ENCODE results near the gene CCDC150. TPM values are rescaled to one million over a fixed set of nuclear protein-coding genes. Genes with fewer than 3 reads are reported as not detected.

Gene CCDC150
- total and polyA plus RNA-seq, 2 of the 8 experiments (the other 6 are each of a cell fraction or from before 2014, with no cell fraction given) = 8.3 to 31.9 TPM

DNA sequence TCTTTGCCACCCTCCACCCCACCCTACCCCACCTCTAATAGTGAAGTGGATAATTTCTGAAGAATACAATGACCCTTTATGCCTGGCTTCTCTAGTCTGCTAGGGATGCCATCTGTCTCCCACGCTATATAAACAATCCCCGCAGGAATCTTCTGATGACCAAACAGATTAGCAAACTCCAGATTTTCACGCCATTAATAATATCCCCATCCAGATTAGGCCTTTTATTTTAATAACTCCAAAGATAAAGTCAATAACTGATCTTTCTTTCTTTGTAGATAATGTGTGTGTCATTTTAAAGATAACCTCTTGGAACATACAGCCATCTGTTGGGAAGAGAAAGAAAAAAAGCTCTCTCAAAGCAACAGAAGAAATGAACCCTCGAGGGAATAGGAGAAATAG, 47.9 kb upstream of the CCDC150 start:
- H2BK12ac ChIP-seq (ENCODE audit: low read depth, low read length) = no peak overlapping the region
- POLR2A ChIA-PET (ENCODE audit: partially characterized antibody) = interaction anchor here (1.5 to 2.9 kb wide), 3 partner anchors 10 to 48 kb away, joined by 3 to 10 read pairs (median 7); partner anchors contain the start of gene CCDC150
- H4K91ac ChIP-seq (replicated peaks; ENCODE audit: insufficient read length, low read length) = no peak overlapping the region
- peaks cover 0 to 3% (median 1%) of the 10 kb centered on the region in 4 experiments; a peak in 3 of 7 replicates for H3K4me1 ChIP-seq (replicated peaks in 1 of 4; ENCODE audit: control insufficient read depth in 3 of 4, insufficient read depth in 4 of 4, low read length in 3 of 4)
- no peak overlapping the region for H3K9ac ChIP-seq (replicated peaks in 1 of 4; ENCODE audit: extremely low read depth in 1 of 4, low read depth in 3 of 4, low read length in 3 of 4)
- H2BK5ac ChIP-seq (ENCODE audit: low read depth, low read length) = no peak overlapping the region
- no peak overlapping the region for H3K23ac ChIP-seq (ENCODE audit: insufficient read length)
- no peak overlapping the region for H3K18ac ChIP-seq (ENCODE audit: extremely low read depth, low read length)
- H3K4ac ChIP-seq (replicated peaks; ENCODE audit: insufficient read length, low read depth, low read length) = no peak overlapping the region
- DNase-seq (ENCODE audit: low read depth in 1 of 2, low spot score in 2 of 2) = no peak
- H2BK20ac ChIP-seq (ENCODE audit: low read length) = no peak overlapping the region
- peak overlapping the region; percentile 91 to 93; a peak in 3 of 4 replicates for H3K4me2 ChIP-seq (ENCODE audit: insufficient read depth in 1 of 2, low read depth in 2 of 2, low read length in 2 of 2)
- no peaks in the 10 kb centered on the region for H3K9me3 ChIP-seq (ENCODE audit: insufficient read depth in 2 of 2, low read depth in 1 of 2, low read length in 1 of 2)
- CTCF ChIA-PET (ENCODE audit: partially characterized antibody) = interaction anchor here (1.1 to 2.6 kb wide), 6 partner anchors 21 to 524 kb away, joined by 3 to 16 read pairs (median 3); no protein-coding TSS in a partner anchor
- TF ChIP-seq TAF1 (IDR thresholded peaks at IDR 0.05; ENCODE audit: low read depth, low read length) (no peak), FOSL1 (IDR thresholded peaks at IDR 0.05; ENCODE audit: insufficient read depth, low read depth, low read length) (no peak), EP300 (IDR thresholded peaks at IDR 0.05; ENCODE audit: borderline replicate concordance in 1 of 2, low read depth in 2 of 2, low read length in 2 of 2) (no peak), SIN3A (conservative IDR thresholded peaks at IDR 0.05 in 1 of 2, IDR thresholded peaks at IDR 0.05 in 1 of 2; ENCODE audit: low read depth in 1 of 2, low read length in 2 of 2) (no peak), HDAC6 (IDR thresholded peaks at IDR 0.05; ENCODE audit: low read depth, low read length) (no peak), SUZ12 (IDR thresholded peaks at IDR 0.05; ENCODE audit: low read length) (no peak), TCF12 (IDR thresholded peaks at IDR 0.05; ENCODE audit: low read depth, low read length) (no peak), CTBP2 (IDR thresholded peaks at IDR 0.05; ENCODE audit: borderline replicate concordance, insufficient read depth, insufficient read length, low read length) (no peak), SAP30 (IDR thresholded peaks at IDR 0.05; ENCODE audit: insufficient read depth, insufficient replicate concordance, low read length) (no peak), KDM5A (IDR thresholded peaks at IDR 0.05; ENCODE audit: low read length) (no peak)
- TF ChIP-seq, protein P1, sequence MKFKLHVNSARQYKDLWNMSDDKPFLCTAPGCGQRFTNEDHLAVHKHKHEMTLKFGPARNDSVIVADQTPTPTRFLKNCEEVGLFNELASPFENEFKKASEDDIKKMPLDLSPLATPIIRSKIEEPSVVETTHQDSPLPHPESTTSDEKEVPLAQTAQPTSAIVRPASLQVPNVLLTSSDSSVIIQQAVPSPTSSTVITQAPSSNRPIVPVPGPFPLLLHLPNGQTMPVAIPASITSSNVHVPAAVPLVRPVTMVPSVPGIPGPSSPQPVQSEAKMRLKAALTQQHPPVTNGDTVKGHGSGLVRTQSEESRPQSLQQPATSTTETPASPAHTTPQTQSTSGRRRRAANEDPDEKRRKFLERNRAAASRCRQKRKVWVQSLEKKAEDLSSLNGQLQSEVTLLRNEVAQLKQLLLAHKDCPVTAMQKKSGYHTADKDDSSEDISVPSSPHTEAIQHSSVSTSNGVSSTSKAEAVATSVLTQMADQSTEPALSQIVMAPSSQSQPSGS (IDR thresholded peaks at IDR 0.05; ENCODE audit: low read length) = no peak
- 78% methylated on average over 4 of the region's 4 CpGs; no CpG with 5 or more reads in 1 of the 2 experiments for WGBS, 2 experiments (ENCODE audit: extremely low coverage in 1 of 2, insufficient coverage in 1 of 2, insufficient read length in 1 of 2, insufficient replicate concordance in 2 of 2, low coverage in 1 of 2, low lambda C conversion rate in 2 of 2, missing lambda C conversion rate in 1 of 2)
- H3K4me3 ChIP-seq (ENCODE audit: extremely low read depth in 1 of 4, insufficient read depth in 2 of 4, low read depth in 3 of 4, low read length in 4 of 4) = peak overlapping the region in 1 of 4 experiments; percentile 81; a peak in 2 of 8 replicates
- H2BK15ac ChIP-seq (ENCODE audit: low read length) = no peak overlapping the region
- no peaks in the 10 kb centered on the region for H3K79me2 ChIP-seq (ENCODE audit: control insufficient read depth in 1 of 2, insufficient read depth in 2 of 2, low read length in 2 of 2)
- H3K23me2 ChIP-seq (ENCODE audit: low read depth, low read length) = peaks cover 9% of the 10 kb centered on the region
- H2AK5ac ChIP-seq (ENCODE audit: low read depth, low read length) = no peak overlapping the region
- no peak overlapping the region for H2AFZ ChIP-seq (ENCODE audit: low read length)
- no peak overlapping the region for H4K8ac ChIP-seq (ENCODE audit: extremely low read depth, insufficient read depth, low read length)
- H4K20me1 ChIP-seq (replicated peaks in 1 of 2; ENCODE audit: control insufficient read depth in 1 of 2, insufficient read depth in 2 of 2, low read length in 2 of 2) = no peaks in the 10 kb centered on the region
- H3K56ac ChIP-seq (replicated peaks; ENCODE audit: insufficient read length, low read depth, low read length) = no peak overlapping the region
- no peak overlapping the region for H3K27ac ChIP-seq (ENCODE audit: low read depth, low read length)
- H3K36me3 ChIP-seq (ENCODE audit: control insufficient read depth in 2 of 4, insufficient read depth in 4 of 4, low read length in 3 of 4) = no peaks in the 10 kb centered on the region
- H3K14ac ChIP-seq (ENCODE audit: insufficient read length) = no peak overlapping the region
- peaks cover 4 to 25% (median 17%) of the 10 kb centered on the region in 4 experiments for H3K27me3 ChIP-seq (replicated peaks in 1 of 4; ENCODE audit: control insufficient read depth in 3 of 4, extremely low read depth in 1 of 4, insufficient read depth in 3 of 4, low read length in 3 of 4)
- FAIRE-seq = no peak
- H3K79me1 ChIP-seq (ENCODE audit: low read depth, low read length) = no peaks in the 10 kb centered on the region
- H4K5ac ChIP-seq (ENCODE audit: insufficient read length, low read depth, low read length) = no peak overlapping the region
- H2BK120ac ChIP-seq (replicated peaks; ENCODE audit: low read depth, low read length) = no peak overlapping the region
